ENCODE results near the gene VASN. TPM values are rescaled to one million over a fixed set of nuclear protein-coding genes. Genes with fewer than 3 reads are reported as not detected.

The VASN gene
- total and polyA plus RNA-seq, 9 of the 15 experiments (the other 6 are each of a cell fraction or from before 2014, with no cell fraction given) = 0.01 to 2.5 (median 0.41) TPM; not detected in 1

GRCh38 chr16:4332083-4332482 is 39.6 kb upstream of the VASN start:
- no peak for DNase-seq (ENCODE audit: extremely low read depth in 1 of 4, low spot score in 3 of 4)
- Histone ChIP-seq H3K27me3 (ENCODE audit: control insufficient read depth in 2 of 2, insufficient read depth in 2 of 2, low read length in 2 of 2) (no peaks in the 10 kb centered on the region), H3K4me3 (no peak overlapping the region), H3K4me1 (replicated peaks in 1 of 2; ENCODE audit: control insufficient read depth in 2 of 2, insufficient read depth in 2 of 2, low read length in 2 of 2) (peaks cover 4 to 51% of the 10 kb centered on the region in 2 experiments; a peak in 4 of 5 replicates), H2AFZ (ENCODE audit: low read depth, low read length) (no peak overlapping the region), H3K9ac (ENCODE audit: insufficient read depth in 1 of 2, low read depth in 2 of 2, low read length in 2 of 2) (peak overlapping the region in 1 of 2 experiments; percentile 35; a peak in 1 of 4 replicates), H3K36me3 (ENCODE audit: control insufficient read depth, insufficient read depth, low read length) (peaks cover 16% of the 10 kb centered on the region; the same call in 1 of the 3 replicates), H3K79me2 (ENCODE audit: control insufficient read depth, insufficient read depth, low read length) (no peaks in the 10 kb centered on the region; the same call in 1 of the 3 replicates), H4K20me1 (replicated peaks; ENCODE audit: control insufficient read depth, insufficient read depth, low read length) (0 out of 2 replicates have a peak, but pooled peaks cover 8% of the 10 kb centered on the region), H3K4me2 (ENCODE audit: insufficient read depth, low read length) (no peak overlapping the region), H3K9me1 (ENCODE audit: control insufficient read depth, insufficient read depth, low read length) (no peaks in the 10 kb centered on the region), H3K9me3 (replicated peaks; ENCODE audit: control insufficient read depth, insufficient read depth, low read depth, low read length) (no peaks in the 10 kb centered on the region), H3K27ac (ENCODE audit: extremely low read depth, low read depth, low read length) (no peak overlapping the region)
- WGBS (ENCODE audit: insufficient coverage, low coverage, missing lambda C conversion rate) = 68% methylated on average over 10 of the region's 14 CpGs
- in situ Hi-C loops (cut with MboI) (loop anchor here (5.0 kb wide), 1 partner anchor 45 kb away; no protein-coding TSS in a partner anchor), intact Hi-C loops (cut with micrococcal nuclease) (no loop called here)
- no peak for ATAC-seq
- no peak for FAIRE-seq
- no TSS peak for BruUV-seq (replicated peaks)
- TF ChIP-seq MIER1 (IDR thresholded peaks at IDR 0.05; ENCODE audit: low read depth) (no peak), BDP1 (IDR thresholded peaks at IDR 0.05; ENCODE audit: insufficient read depth, insufficient read length) (no peak), DIDO1 (tag; IDR thresholded peaks at IDR 0.05; ENCODE audit: low read depth) (no peak), ESRRA (IDR thresholded peaks at IDR 0.05; ENCODE audit: borderline replicate concordance, low read depth) (no peak), SMAD3 (CRISPR knock-in tag; conservative IDR thresholded peaks at IDR 0.05) (no peak), ATF3 (IDR thresholded peaks at IDR 0.05) (no peak), ATF3 (CRISPR knock-in tag; conservative IDR thresholded peaks at IDR 0.05) (no peak), ZZZ3 (IDR thresholded peaks at IDR 0.05) (no peak), ZNF354B (CRISPR knock-in tag; IDR thresholded peaks at IDR 0.05) (no peak), HNRNPUL1 (IDR thresholded peaks at IDR 0.05; ENCODE audit: low read length) (no peak), ASH1L (IDR thresholded peaks at IDR 0.05; ENCODE audit: borderline replicate concordance, low read depth, partially characterized antibody) (no peak), ZNF77 (CRISPR knock-in tag; IDR thresholded peaks at IDR 0.05) (no peak), MTA1 (IDR thresholded peaks at IDR 0.05; ENCODE audit: borderline replicate concordance) (no peak), SRSF3 (IDR thresholded peaks at IDR 0.05; ENCODE audit: insufficient read depth, low read length) (no peak), THAP12 (CRISPR knock-in tag; IDR thresholded peaks at IDR 0.05) (no peak), NCOA4 (IDR thresholded peaks at IDR 0.05; ENCODE audit: partially characterized antibody) (no peak), DLX4 (CRISPR knock-in tag; IDR thresholded peaks at IDR 0.05) (no peak)
- CTCF ChIA-PET (ENCODE audit: low intra/inter-chr PET ratio) = interaction anchor here (0.6 to 3.6 kb wide), 2 partner anchors 69 to 132 kb away, joined by 3 to 18 read pairs; no protein-coding TSS in a partner anchor
- POLR2A ChIA-PET = interaction anchor here (1.3 to 2.0 kb wide), 3 partner anchors 10 to 70 kb away, joined by 3 to 7 read pairs (median 5); no protein-coding TSS in a partner anchor

Data from K562 (cell line).